Caco-2 (cell line): ENCODE measurements around the gene UCK1. TPM values are rescaled to one million over a fixed set of nuclear protein-coding genes. Genes with fewer than 3 reads are reported as not detected.

ENCODE experiments used
- BruUV-seq: library from RNA; stranded (reverse); fragments of 400-500 nt; replicated peaks from 2 replicates; lab custom pipeline; 2021; lab: Mats Ljungman, UMichigan
- CTCF ChIA-PET: fragments of 300-600 bp; sonication (Branson Sonifier 250); formaldehyde crosslinking; loops from one replicate; lab custom pipeline; 2022; ENCODE audit warnings: antibody characterized with exemption; lab: Charles Lee
- POLR2A ChIA-PET: fragments of 300-600 bp; sonication (Branson Sonifier 250); formaldehyde crosslinking; loops from one replicate; lab custom pipeline; 2022; ENCODE audit warnings: antibody characterized with exemption; lab: Charles Lee
- DNase-seq, 2 experiments: peaks; one replicate each; pipeline versions ENCODE4 v3.0.0 to v3.0.0-alpha.2; 2020 to 2022
- H3K27me3 ChIP-seq: replicated peaks from 2 replicates; pipeline ENCODE4 v1.6.0; 2011; ENCODE audit warnings: low read length; ENCODE audit not compliant: control insufficient read depth, insufficient read depth
- H3K36me3 ChIP-seq: 2 replicates; pipeline ENCODE4 v1.5.1; 2011; ENCODE audit warnings: low read length; ENCODE audit not compliant: control insufficient read depth, insufficient read depth
- H3K4me1 ChIP-seq: fragments of 250-450 bp; sonication (Bioruptor Pico); 2 replicates; pipeline ENCODE4 v1.5.1; 2020; ENCODE audit warnings: mild to moderate bottlenecking
- H3K4me3 ChIP-seq: 2 replicates; pipeline ENCODE4 v1.5.1; 2011; ENCODE audit warnings: low read depth, mild to moderate bottlenecking, control low read depth, low read length
- H3K9me3 ChIP-seq: fragments of 250-450 bp; sonication (Bioruptor Pico); 2 replicates; pipeline ENCODE4 v1.5.1; 2020; ENCODE audit warnings: mild to moderate bottlenecking, moderate library complexity
- H3K27ac Mint-ChIP-seq: one replicate; pipeline ENCODE4 v1.8.0; 2022; ENCODE audit warnings: mixed read lengths; ENCODE audit not compliant: unreplicated experiment
- H3K27me3 Mint-ChIP-seq: one replicate; pipeline ENCODE4 v1.8.0; 2022; ENCODE audit warnings: mixed read lengths; ENCODE audit not compliant: insufficient read depth, unreplicated experiment
- H3K36me3 Mint-ChIP-seq: one replicate; pipeline ENCODE4 v1.8.0; 2022; ENCODE audit warnings: mild to moderate bottlenecking, mixed read lengths; ENCODE audit not compliant: insufficient read depth, unreplicated experiment
- H3K4me1 Mint-ChIP-seq: one replicate; pipeline ENCODE4 v1.8.0; 2022; ENCODE audit warnings: low read depth, mixed read lengths; ENCODE audit not compliant: unreplicated experiment
- H3K4me3 Mint-ChIP-seq: one replicate; pipeline ENCODE4 v1.8.0; 2022; ENCODE audit warnings: mild to moderate bottlenecking, moderate library complexity, mixed read lengths; ENCODE audit not compliant: unreplicated experiment
- H3K9me3 Mint-ChIP-seq: one replicate; pipeline ENCODE4 v1.8.0; 2022; ENCODE audit warnings: mixed read lengths; ENCODE audit not compliant: unreplicated experiment
- intact Hi-C: fragments of 100-400 bp; cut with micrococcal nuclease; formaldehyde crosslinking; loops from one replicate; pipeline ENCODE4 v1.10.0; 2022; ENCODE audit not compliant: unreplicated experiment
- total RNA-seq: library from RNA; stranded (reverse); gene quantifications from 2 replicates; pipeline ENCODE4 v1.2.3, GENCODE V29; 2022
- TF ChIP-seq, protein P1 (sequence below), 2 experiments: fragments of 200-600 bp in 1 of 2; IDR thresholded peaks; 1 replicate in 1 of 2; 2 replicates in 1 of 2; pipeline versions ENCODE4 v1.5.1 to v1.8.0; 2011 to 2022; ENCODE audit warnings: antibody characterized with exemption in 1 of 2, control low read depth in 1 of 2, inconsistent platforms in 1 of 2, low read depth in 1 of 2, low read length in 1 of 2, mild to moderate bottlenecking in 1 of 2, moderate library complexity in 1 of 2; ENCODE audit not compliant: insufficient read depth in 1 of 2, severe bottlenecking in 1 of 2, unreplicated experiment in 1 of 2

The UCK1 gene
- total RNA-seq, 1 experiment from 2014 or later: 25.7 TPM

DNA sequence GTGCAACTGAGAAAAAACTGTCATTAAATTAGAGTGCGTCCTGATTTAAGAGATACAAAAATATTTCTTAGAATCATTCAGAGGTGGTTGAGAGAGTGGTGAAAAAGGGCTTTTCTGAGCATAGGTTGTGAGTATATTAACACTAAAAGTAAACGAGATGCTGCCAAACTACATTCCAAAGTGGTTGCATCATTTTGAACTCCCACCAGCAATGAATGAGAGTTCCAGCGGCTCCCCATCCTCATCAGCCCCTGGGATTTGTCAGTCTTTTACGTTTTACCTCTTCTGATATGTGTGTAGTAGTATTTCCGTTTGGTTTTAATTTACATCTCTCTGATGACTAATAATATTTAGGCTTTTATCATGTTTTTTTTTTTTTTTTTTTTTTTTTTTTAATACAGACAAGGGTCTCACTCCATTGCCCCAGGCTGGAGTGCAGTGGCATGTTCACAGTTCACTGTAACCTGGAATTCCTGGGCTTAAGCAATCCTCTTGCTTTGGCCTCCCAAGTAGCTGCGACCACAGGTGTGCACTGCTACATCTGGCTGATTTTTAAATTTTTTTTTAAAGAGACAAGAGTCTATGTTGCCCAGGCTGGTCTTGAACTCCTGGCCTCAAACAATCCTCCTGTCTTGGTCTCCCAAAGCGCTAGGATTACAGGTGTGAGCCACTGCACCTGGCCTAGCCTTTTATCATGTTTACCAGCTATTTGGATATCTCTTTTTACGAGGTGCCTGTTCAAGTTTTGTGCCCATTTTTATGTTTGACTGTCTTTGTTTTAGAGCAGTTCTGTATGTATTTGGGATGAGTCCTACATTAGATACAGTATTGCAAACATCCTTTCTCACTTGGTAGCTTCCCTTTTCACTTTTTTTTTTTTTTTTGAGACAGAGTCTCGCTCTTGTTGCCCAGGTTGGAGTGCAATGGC, 31.2 kb upstream of the UCK1 start:
- intact Hi-C loops: loop anchor here (10.0 kb wide), 1 partner anchor 57 kb away; the partner anchor contains the start of gene POMT1

DNA sequence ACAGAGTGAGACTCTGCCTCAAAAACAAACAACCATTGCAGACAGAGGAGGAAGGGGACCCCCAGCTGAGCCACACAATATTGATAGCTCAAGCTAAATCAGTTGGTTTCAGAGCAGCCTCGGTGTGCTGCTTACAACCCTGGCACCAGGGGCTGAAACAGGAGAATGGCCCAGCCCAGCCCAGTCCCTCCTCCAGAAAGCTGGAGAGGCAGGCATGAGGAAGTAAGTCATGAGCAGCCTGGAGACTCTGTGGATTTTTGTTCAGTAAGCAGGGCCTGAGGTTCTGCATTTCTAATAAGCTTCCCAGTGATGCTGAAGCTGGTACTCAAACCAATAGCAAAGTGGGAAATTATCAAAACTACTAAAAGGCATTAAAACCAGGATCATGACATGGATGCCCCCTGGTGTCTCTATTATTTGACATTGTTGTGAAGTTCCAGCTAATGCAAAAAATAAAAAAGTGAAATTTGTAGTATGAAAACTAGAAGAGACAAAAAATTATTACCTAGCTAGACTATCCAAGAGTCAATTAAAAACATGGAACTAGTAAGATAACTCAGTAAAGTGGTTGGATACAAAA, 28.4 kb upstream of the UCK1 start:
- Histone ChIP-seq H3K27me3 (no peaks in the 10 kb centered on the region), H3K4me3 (no peak overlapping the region), H3K9me3 (peaks cover 13% of the 10 kb centered on the region; the same call in 1 of the 2 replicates), H3K36me3 (no peaks in the 10 kb centered on the region; the same call in 1 of the 2 replicates), H3K4me1 (peaks cover 14% of the 10 kb centered on the region)
- TF ChIP-seq, protein P1, sequence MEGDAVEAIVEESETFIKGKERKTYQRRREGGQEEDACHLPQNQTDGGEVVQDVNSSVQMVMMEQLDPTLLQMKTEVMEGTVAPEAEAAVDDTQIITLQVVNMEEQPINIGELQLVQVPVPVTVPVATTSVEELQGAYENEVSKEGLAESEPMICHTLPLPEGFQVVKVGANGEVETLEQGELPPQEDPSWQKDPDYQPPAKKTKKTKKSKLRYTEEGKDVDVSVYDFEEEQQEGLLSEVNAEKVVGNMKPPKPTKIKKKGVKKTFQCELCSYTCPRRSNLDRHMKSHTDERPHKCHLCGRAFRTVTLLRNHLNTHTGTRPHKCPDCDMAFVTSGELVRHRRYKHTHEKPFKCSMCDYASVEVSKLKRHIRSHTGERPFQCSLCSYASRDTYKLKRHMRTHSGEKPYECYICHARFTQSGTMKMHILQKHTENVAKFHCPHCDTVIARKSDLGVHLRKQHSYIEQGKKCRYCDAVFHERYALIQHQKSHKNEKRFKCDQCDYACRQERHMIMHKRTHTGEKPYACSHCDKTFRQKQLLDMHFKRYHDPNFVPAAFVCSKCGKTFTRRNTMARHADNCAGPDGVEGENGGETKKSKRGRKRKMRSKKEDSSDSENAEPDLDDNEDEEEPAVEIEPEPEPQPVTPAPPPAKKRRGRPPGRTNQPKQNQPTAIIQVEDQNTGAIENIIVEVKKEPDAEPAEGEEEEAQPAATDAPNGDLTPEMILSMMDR (IDR thresholded peaks at IDR 0.05; ENCODE audit: insufficient read depth in 1 of 2, low read depth in 1 of 2, low read length in 1 of 2, severe bottlenecking in 1 of 2, unreplicated experiment in 1 of 2): no peak
- no peak for DNase-seq
- H3K4me1 Mint-ChIP-seq: peaks cover 11% of the 10 kb centered on the region
- BruUV-seq: TSS peak; percentile 56
- ChIA-PET CTCF (interaction anchor here (0.5 to 0.7 kb wide), 2 partner anchors 79 to 264 kb away, joined by 3 to 4 read pairs; no protein-coding TSS in a partner anchor), POLR2A (no interaction called here)
- intact Hi-C loops: no loop called here
- no peaks in the 10 kb centered on the region for H3K27me3 Mint-ChIP-seq
- H3K4me3 Mint-ChIP-seq: no peak overlapping the region
- H3K9me3 Mint-ChIP-seq: no peaks in the 10 kb centered on the region
- peaks cover 15% of the 10 kb centered on the region for H3K36me3 Mint-ChIP-seq
- H3K27ac Mint-ChIP-seq: no peak overlapping the region

More for the DNA sequence above, 31.2 kb upstream of the UCK1 start:
- Mint-ChIP-seq H3K4me3 (peak overlapping the region; percentile 68), H3K27ac (peak overlapping the region; percentile 90), H3K27me3 (no peaks in the 10 kb centered on the region), H3K36me3 (peaks cover 22% of the 10 kb centered on the region), H3K9me3 (no peaks in the 10 kb centered on the region), H3K4me1 (peaks cover 11% of the 10 kb centered on the region)
- no peaks in the 10 kb centered on the region for H3K27me3 ChIP-seq
- peaks cover 14% of the 10 kb centered on the region for H3K4me1 ChIP-seq
- DNase-seq: peak; percentile 62 to 70
- H3K36me3 ChIP-seq: no peaks in the 10 kb centered on the region
- peaks cover 13% of the 10 kb centered on the region; the same call in 1 of the 2 replicates for H3K9me3 ChIP-seq
- H3K4me3 ChIP-seq: no peak overlapping the region
- ChIA-PET CTCF (interaction anchor here (1.5 kb wide), 1 partner anchor 16 kb away, joined by 8 read pairs; the partner anchor contains the start of gene PRRT1B), POLR2A (no interaction called here)
- no TSS peak for BruUV-seq
- TF ChIP-seq, protein P1 (IDR thresholded peaks at IDR 0.05; ENCODE audit: insufficient read depth in 1 of 2, low read depth in 1 of 2, low read length in 1 of 2, severe bottlenecking in 1 of 2, unreplicated experiment in 1 of 2): no peak

DNA sequence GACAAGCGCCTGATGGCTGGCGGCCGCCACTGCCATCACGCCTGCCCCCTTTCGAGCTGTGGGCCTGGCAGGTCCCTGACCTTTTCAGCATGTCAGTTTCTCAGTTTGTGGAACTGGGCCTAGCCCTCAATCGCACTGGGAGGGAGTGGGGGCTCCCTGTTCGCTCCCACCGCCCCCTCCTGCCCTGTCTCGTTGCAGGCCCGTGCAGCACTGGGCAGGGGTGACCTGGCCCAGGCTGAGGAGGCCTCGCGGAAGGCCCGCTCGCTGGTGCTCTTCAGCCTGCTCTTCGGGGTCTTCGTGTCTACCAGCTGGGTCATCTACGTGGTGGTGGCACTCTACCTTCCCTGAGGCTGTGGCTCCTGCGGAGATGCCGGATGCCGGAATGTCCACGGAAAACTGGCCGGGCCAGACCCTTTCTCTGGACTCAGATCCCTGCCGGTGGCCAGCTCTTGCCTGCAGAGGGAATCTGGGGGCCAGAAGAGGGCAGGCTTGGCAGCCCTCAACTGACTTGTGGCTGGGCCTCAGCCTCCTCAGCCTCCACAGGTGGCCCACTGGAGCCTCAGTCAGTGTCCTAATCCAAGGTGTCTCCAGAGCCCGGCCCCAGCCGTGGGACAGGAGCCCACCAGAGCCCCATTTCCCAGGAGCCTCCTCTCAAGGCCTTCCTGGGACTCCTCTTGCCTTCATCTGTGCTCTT, 26.9 kb upstream of the UCK1 start:
- no peaks in the 10 kb centered on the region for H3K27me3 Mint-ChIP-seq
- POLR2A ChIA-PET: no interaction called here
- DNase-seq: no peak
- intact Hi-C loops: no loop called here
- no peak overlapping the region for H3K4me3 Mint-ChIP-seq
- H3K27ac Mint-ChIP-seq: no peak overlapping the region
- peaks cover 4% of the 10 kb centered on the region for H3K36me3 Mint-ChIP-seq
- H3K4me1 Mint-ChIP-seq: peaks cover 11% of the 10 kb centered on the region
- Histone ChIP-seq H3K4me3 (no peak overlapping the region), H3K36me3 (no peaks in the 10 kb centered on the region; the same call in none of the 2 replicates), H3K4me1 (peaks cover 14% of the 10 kb centered on the region), H3K27me3 (no peaks in the 10 kb centered on the region), H3K9me3 (peaks cover 7% of the 10 kb centered on the region; the same call in 1 of the 2 replicates)
- no TSS peak for BruUV-seq
- H3K9me3 Mint-ChIP-seq: no peaks in the 10 kb centered on the region
- TF ChIP-seq, protein P1 (IDR thresholded peaks at IDR 0.05; ENCODE audit: insufficient read depth in 1 of 2, low read depth in 1 of 2, low read length in 1 of 2, severe bottlenecking in 1 of 2, unreplicated experiment in 1 of 2): no peak
- CTCF ChIA-PET: no interaction called here
